KMS-11 (cell line): ENCODE data around the gene VIT.
A peak's percentile ranks its signal among the peaks of the same experiment; 100 is the strongest.

ENCODE experiments used
- H2AFZ ChIP-seq: fragments of 200-600 bp; sonication (generic); 2 replicates; pipeline ENCODE4 v1.6.1; 2016; ENCODE audit warnings: antibody characterized with exemption, mixed run types, low read depth
- H3K27ac ChIP-seq: fragments of 200-600 bp; sonication (generic); 2 replicates; pipeline ENCODE4 v1.6.1; 2016; ENCODE audit warnings: mild to moderate bottlenecking, mixed run types
- H3K27me3 ChIP-seq: fragments of 200-600 bp; sonication (generic); 2 replicates; pipeline ENCODE4 v1.6.1; 2017; ENCODE audit warnings: mild to moderate bottlenecking, low read depth, mixed run types, moderate library complexity; ENCODE audit not compliant: insufficient read depth
- H3K36me3 ChIP-seq: fragments of 200-600 bp; sonication (generic); 2 replicates; pipeline ENCODE4 v1.6.1; 2017; ENCODE audit warnings: mild to moderate bottlenecking, mixed run types; ENCODE audit not compliant: insufficient read depth
- H3K4me1 ChIP-seq: fragments of 200-600 bp; sonication (generic); 2 replicates; pipeline ENCODE4 v1.6.1; 2016; ENCODE audit warnings: mild to moderate bottlenecking, low read depth, mixed run types; ENCODE audit not compliant: poor library complexity, severe bottlenecking
- H3K4me2 ChIP-seq: fragments of 200-600 bp; sonication (generic); 2 replicates; pipeline ENCODE4 v1.7.0; 2016; ENCODE audit warnings: mild to moderate bottlenecking, mixed run types
- H3K4me3 ChIP-seq: fragments of 200-600 bp; sonication (generic); IDR thresholded peaks from 2 replicates; pipeline ENCODE4 v1.6.1; 2017; ENCODE audit warnings: low read depth, low read length, mixed read lengths; ENCODE audit not compliant: insufficient read depth
- H3K79me2 ChIP-seq: fragments of 200-600 bp; sonication (generic); 2 replicates; pipeline ENCODE4 v1.6.1; 2016; ENCODE audit warnings: low read depth, mixed run types; ENCODE audit not compliant: insufficient read depth
- H3K9ac ChIP-seq: fragments of 200-600 bp; sonication (generic); 2 replicates; pipeline ENCODE4 v1.6.1; 2016; ENCODE audit warnings: mild to moderate bottlenecking, mixed run types
- H4K20me1 ChIP-seq: fragments of 200-600 bp; sonication (generic); 2 replicates; pipeline ENCODE4 v1.6.1; 2016; ENCODE audit warnings: mild to moderate bottlenecking, mixed run types; ENCODE audit not compliant: insufficient read depth
- TF ChIP-seq, protein P1 (sequence below): fragments of 200-600 bp; sonication (generic); conservative IDR thresholded peaks from 2 replicates; pipeline ENCODE4 v1.6.1; 2017; ENCODE audit warnings: low read depth, mild to moderate bottlenecking, antibody characterized with exemption, low read length, moderate library complexity, mixed read lengths

VIT gene

DNA sequence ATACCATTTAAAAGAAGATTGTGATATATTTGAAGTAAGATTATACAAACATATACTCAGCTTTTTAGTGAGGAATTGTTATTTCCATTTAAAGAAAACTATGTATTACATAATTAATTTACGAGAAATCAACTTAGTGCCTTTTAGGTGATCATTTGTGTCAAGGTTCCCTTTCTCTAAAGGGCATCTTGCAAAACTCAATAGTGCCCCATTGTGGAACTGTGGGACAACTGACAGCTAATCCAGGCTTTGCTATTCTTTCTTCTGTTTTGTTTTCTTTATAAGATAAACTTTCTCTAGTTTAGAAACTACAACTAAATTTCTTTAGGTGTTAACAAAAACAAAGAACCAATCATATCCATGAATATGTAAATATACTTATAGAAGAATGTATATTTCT is 24.3 kb upstream of the VIT start:
- TF ChIP-seq, protein P1, sequence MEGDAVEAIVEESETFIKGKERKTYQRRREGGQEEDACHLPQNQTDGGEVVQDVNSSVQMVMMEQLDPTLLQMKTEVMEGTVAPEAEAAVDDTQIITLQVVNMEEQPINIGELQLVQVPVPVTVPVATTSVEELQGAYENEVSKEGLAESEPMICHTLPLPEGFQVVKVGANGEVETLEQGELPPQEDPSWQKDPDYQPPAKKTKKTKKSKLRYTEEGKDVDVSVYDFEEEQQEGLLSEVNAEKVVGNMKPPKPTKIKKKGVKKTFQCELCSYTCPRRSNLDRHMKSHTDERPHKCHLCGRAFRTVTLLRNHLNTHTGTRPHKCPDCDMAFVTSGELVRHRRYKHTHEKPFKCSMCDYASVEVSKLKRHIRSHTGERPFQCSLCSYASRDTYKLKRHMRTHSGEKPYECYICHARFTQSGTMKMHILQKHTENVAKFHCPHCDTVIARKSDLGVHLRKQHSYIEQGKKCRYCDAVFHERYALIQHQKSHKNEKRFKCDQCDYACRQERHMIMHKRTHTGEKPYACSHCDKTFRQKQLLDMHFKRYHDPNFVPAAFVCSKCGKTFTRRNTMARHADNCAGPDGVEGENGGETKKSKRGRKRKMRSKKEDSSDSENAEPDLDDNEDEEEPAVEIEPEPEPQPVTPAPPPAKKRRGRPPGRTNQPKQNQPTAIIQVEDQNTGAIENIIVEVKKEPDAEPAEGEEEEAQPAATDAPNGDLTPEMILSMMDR: peak; percentile 50
- no peaks in the 10 kb centered on the region for H3K79me2 ChIP-seq
- no peak overlapping the region for H3K4me3 ChIP-seq
- no peaks in the 10 kb centered on the region for H4K20me1 ChIP-seq
- no peaks in the 10 kb centered on the region for H3K36me3 ChIP-seq
- no peak overlapping the region for H3K9ac ChIP-seq
- peaks cover 3% of the 10 kb centered on the region for H3K4me1 ChIP-seq
- no peak overlapping the region for H2AFZ ChIP-seq
- no peak overlapping the region for H3K27ac ChIP-seq
- H3K4me2 ChIP-seq: no peak overlapping the region
- no peaks in the 10 kb centered on the region for H3K27me3 ChIP-seq

DNA sequence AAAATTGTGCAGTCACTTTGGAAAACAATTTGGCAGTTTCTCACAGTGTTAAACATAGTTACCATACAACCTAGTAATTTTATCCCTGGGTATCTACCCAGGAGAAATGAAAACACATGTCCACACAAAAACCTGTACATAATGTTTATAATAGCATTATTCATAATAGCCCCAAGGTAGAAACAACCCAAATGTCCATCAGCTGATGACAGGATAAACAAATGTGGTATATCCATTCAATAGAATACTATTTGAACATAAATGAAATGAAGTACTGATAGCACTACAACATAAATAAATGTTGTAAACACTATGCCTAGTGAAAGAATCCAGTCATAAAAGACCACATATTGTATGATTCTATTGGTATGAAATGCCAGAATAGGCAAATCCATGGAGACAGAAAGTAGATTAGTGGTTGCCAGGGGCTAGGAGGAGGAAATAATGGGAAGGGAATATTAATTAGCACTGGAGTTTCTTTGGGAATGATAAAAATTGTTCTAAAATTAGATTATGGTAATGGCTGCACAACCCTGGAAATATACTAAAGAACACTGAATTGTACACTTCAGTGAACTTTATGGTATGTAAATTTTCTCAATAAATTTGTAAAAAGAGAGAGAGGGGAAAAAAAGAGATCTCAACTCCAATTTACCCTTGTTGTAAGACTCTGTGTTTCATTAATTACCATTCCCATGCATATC is 20.8 kb upstream of the VIT start:
- Histone ChIP-seq H3K4me2 (no peak overlapping the region), H3K4me1 (peaks cover 11% of the 10 kb centered on the region), H3K79me2 (no peaks in the 10 kb centered on the region), H3K27me3 (no peaks in the 10 kb centered on the region), H3K36me3 (no peaks in the 10 kb centered on the region), H3K4me3 (no peak overlapping the region), H4K20me1 (no peaks in the 10 kb centered on the region), H2AFZ (no peak overlapping the region), H3K9ac (no peak overlapping the region), H3K27ac (no peak overlapping the region)
- TF ChIP-seq, protein P1: no peak

DNA sequence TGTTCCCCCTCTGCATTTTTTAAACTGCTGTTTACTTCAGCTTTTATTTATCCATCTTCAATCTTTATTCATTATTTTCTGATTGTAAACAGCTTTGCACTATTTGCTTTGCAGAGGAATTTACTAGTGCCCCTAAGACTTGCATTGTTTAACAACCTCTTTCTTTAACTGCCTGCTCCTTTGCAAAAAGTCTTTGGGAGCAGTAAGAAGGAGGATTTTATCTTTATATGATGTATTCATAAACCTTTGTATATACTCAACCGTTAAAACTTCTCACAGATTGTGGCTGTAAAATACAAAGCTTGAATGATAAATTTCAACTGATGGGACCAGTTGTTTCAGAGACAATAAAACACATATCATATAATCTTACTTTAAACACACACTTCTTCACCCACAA is 20.1 kb upstream of the VIT start:
- Histone ChIP-seq H3K4me2 (no peak overlapping the region), H3K27me3 (no peaks in the 10 kb centered on the region), H3K79me2 (no peaks in the 10 kb centered on the region), H3K4me3 (no peak overlapping the region), H4K20me1 (no peaks in the 10 kb centered on the region), H3K36me3 (no peaks in the 10 kb centered on the region), H3K4me1 (peaks cover 11% of the 10 kb centered on the region), H2AFZ (no peak overlapping the region), H3K9ac (no peak overlapping the region), H3K27ac (no peak overlapping the region)
- TF ChIP-seq, protein P1: no peak

DNA sequence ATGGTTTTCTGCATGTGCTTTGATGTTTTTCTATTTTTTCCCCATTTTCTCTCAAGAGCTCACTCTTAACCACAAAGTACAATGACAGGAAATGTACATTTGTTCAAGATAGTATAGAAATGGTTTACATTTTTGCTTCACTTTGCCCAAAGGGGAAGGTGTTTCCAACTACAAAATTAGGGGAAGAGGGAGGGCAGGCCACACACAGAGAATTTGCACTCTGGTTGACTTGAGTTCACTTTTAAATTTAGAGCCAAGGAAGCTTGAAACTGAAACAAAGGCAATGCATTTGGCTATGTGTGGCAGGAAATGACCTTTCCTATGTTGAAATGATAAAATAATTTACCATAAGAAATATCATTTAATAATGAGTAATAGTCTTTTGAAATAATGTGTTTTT is 19.1 kb upstream of the VIT start:
- Histone ChIP-seq H3K9ac (no peak overlapping the region), H3K79me2 (no peaks in the 10 kb centered on the region), H2AFZ (no peak overlapping the region), H4K20me1 (no peaks in the 10 kb centered on the region), H3K27ac (no peak overlapping the region), H3K4me3 (no peak overlapping the region), H3K4me2 (peak overlapping the region; percentile 17; the same call in 1 of the 2 replicates), H3K36me3 (no peaks in the 10 kb centered on the region), H3K27me3 (no peaks in the 10 kb centered on the region), H3K4me1 (peaks cover 11% of the 10 kb centered on the region)
- TF ChIP-seq, protein P1: no peak
